Activated naive CD4-positive, alpha-beta T cell treated with anti-CD3 and anti-CD28 coated beads, Interleukin-2, amount 10 ng/mL, durations not matched to agents 7 days and 5 days (primary cell): ENCODE data around the gene WDR20.

Experiments
- CTCF ChIA-PET: fragments of 350-600 bp; sonication (Branson Sonifier 250); formaldehyde crosslinking; loops from one replicate; lab custom pipeline; 2021; ENCODE audit warnings: antibody characterized with exemption; lab: Charles Lee
- DNase-seq: peaks from one replicate; pipeline ENCODE4 v3.0.0-alpha.2; 2020
- H3K27ac Mint-ChIP-seq: one replicate; pipeline ENCODE4 v1.8.0; 2021; ENCODE audit warnings: mild to moderate bottlenecking, moderate library complexity, mixed read lengths
- H3K27me3 Mint-ChIP-seq: one replicate; pipeline ENCODE4 v1.8.0; 2021; ENCODE audit warnings: mild to moderate bottlenecking, mixed read lengths
- H3K36me3 Mint-ChIP-seq: one replicate; pipeline ENCODE4 v1.8.0; 2021; ENCODE audit warnings: mixed read lengths
- H3K4me1 Mint-ChIP-seq: one replicate; pipeline ENCODE4 v1.8.0; 2021; ENCODE audit warnings: mixed read lengths
- H3K4me3 Mint-ChIP-seq: one replicate; pipeline ENCODE4 v1.8.0; 2021; ENCODE audit warnings: mild to moderate bottlenecking, moderate library complexity, mixed read lengths
- H3K9me3 Mint-ChIP-seq: one replicate; pipeline ENCODE4 v1.8.0; 2021; ENCODE audit warnings: mixed read lengths

WDR20 gene

GRCh38 chr14:102246071-102246470 lies 106.4 kb downstream of the WDR20 start:
- CTCF ChIA-PET: no interaction called here
- no peak for DNase-seq
- no peaks in the 10 kb centered on the region for H3K27me3 Mint-ChIP-seq
- no peak overlapping the region for H3K4me3 Mint-ChIP-seq
- H3K9me3 Mint-ChIP-seq: no peaks in the 10 kb centered on the region
- no peaks in the 10 kb centered on the region for H3K4me1 Mint-ChIP-seq
- H3K36me3 Mint-ChIP-seq: no peaks in the 10 kb centered on the region
- no peak overlapping the region for H3K27ac Mint-ChIP-seq

- no peaks in the 10 kb centered on the region for H3K9me3 Mint-ChIP-seq
- CTCF ChIA-PET: no interaction called here
- H3K4me1 Mint-ChIP-seq: no peaks in the 10 kb centered on the region
- H3K36me3 Mint-ChIP-seq: no peaks in the 10 kb centered on the region
- DNase-seq: no peak
- no peak overlapping the region for H3K4me3 Mint-ChIP-seq
- no peak overlapping the region for H3K27ac Mint-ChIP-seq
- no peaks in the 10 kb centered on the region for H3K27me3 Mint-ChIP-seq
These were observed 108.4 kb downstream of the WDR20 start for GRCh38 chr14:102248121-102248520.

- no peak overlapping the region for H3K4me3 Mint-ChIP-seq
- H3K36me3 Mint-ChIP-seq: no peaks in the 10 kb centered on the region
- no peaks in the 10 kb centered on the region for H3K27me3 Mint-ChIP-seq
- CTCF ChIA-PET: interaction anchor here (0.6 kb wide), 1 partner anchor 187 kb away, joined by 3 read pairs; no protein-coding TSS in a partner anchor
- no peak overlapping the region for H3K27ac Mint-ChIP-seq
- no peak for DNase-seq
- H3K4me1 Mint-ChIP-seq: no peaks in the 10 kb centered on the region
- no peaks in the 10 kb centered on the region for H3K9me3 Mint-ChIP-seq
These were observed 109.3 kb downstream of the WDR20 start for GRCh38 chr14:102249041-102249440.

- DNase-seq: no peak
- Mint-ChIP-seq H3K4me1 (no peaks in the 10 kb centered on the region), H3K36me3 (no peaks in the 10 kb centered on the region), H3K27me3 (no peaks in the 10 kb centered on the region), H3K4me3 (no peak overlapping the region), H3K9me3 (no peaks in the 10 kb centered on the region), H3K27ac (no peak overlapping the region)
- CTCF ChIA-PET: no interaction called here
These were observed 110.3 kb downstream of the WDR20 start for GRCh38 chr14:102249981-102250380.

- no peaks in the 10 kb centered on the region for H3K36me3 Mint-ChIP-seq
- DNase-seq: no peak
- H3K27ac Mint-ChIP-seq: no peak overlapping the region
- no peaks in the 10 kb centered on the region for H3K4me1 Mint-ChIP-seq
- no peaks in the 10 kb centered on the region for H3K9me3 Mint-ChIP-seq
- no peak overlapping the region for H3K4me3 Mint-ChIP-seq
- no peaks in the 10 kb centered on the region for H3K27me3 Mint-ChIP-seq
- CTCF ChIA-PET: no interaction called here
These were observed 110.9 kb downstream of the WDR20 start for GRCh38 chr14:102250636-102251035.

GRCh38 chr14:102251161-102251560 lies 111.5 kb downstream of the WDR20 start:
- CTCF ChIA-PET: no interaction called here
- Mint-ChIP-seq H3K36me3 (no peaks in the 10 kb centered on the region), H3K4me3 (no peak overlapping the region), H3K27ac (no peak overlapping the region), H3K9me3 (no peaks in the 10 kb centered on the region), H3K4me1 (no peaks in the 10 kb centered on the region), H3K27me3 (no peaks in the 10 kb centered on the region)
- no peak for DNase-seq

GRCh38 chr14:102252834-102253801 lies 113.4 kb downstream of the WDR20 start:
- H3K27me3 Mint-ChIP-seq: no peaks in the 10 kb centered on the region
- CTCF ChIA-PET: interaction anchor here (0.6 kb wide), 2 partner anchors 27 to 189 kb away, joined by 3 to 4 read pairs; no protein-coding TSS in a partner anchor
- no peak for DNase-seq
- H3K4me1 Mint-ChIP-seq: no peaks in the 10 kb centered on the region
- H3K27ac Mint-ChIP-seq: no peak overlapping the region
- H3K4me3 Mint-ChIP-seq: no peak overlapping the region
- no peaks in the 10 kb centered on the region for H3K36me3 Mint-ChIP-seq
- H3K9me3 Mint-ChIP-seq: no peaks in the 10 kb centered on the region

- CTCF ChIA-PET: no interaction called here
- DNase-seq: no peak
- Mint-ChIP-seq H3K27ac (no peak overlapping the region), H3K4me1 (no peaks in the 10 kb centered on the region), H3K9me3 (no peaks in the 10 kb centered on the region), H3K4me3 (no peak overlapping the region), H3K36me3 (no peaks in the 10 kb centered on the region), H3K27me3 (no peaks in the 10 kb centered on the region)
These were observed 115.9 kb downstream of the WDR20 start for GRCh38 chr14:102255401-102256190.

- Mint-ChIP-seq H3K4me3 (no peak overlapping the region), H3K4me1 (no peaks in the 10 kb centered on the region), H3K9me3 (no peaks in the 10 kb centered on the region), H3K36me3 (no peaks in the 10 kb centered on the region), H3K27ac (no peak overlapping the region), H3K27me3 (no peaks in the 10 kb centered on the region)
- CTCF ChIA-PET: no interaction called here
- no peak for DNase-seq
These were observed 117.0 kb downstream of the WDR20 start for GRCh38 chr14:102256716-102257115.

- H3K27ac Mint-ChIP-seq: no peak overlapping the region
- CTCF ChIA-PET: no interaction called here
- no peaks in the 10 kb centered on the region for H3K36me3 Mint-ChIP-seq
- H3K27me3 Mint-ChIP-seq: no peaks in the 10 kb centered on the region
- no peak for DNase-seq
- H3K9me3 Mint-ChIP-seq: no peaks in the 10 kb centered on the region
- no peak overlapping the region for H3K4me3 Mint-ChIP-seq
- H3K4me1 Mint-ChIP-seq: no peaks in the 10 kb centered on the region
These were observed 118.4 kb downstream of the WDR20 start for GRCh38 chr14:102258136-102258535.
